DMS79 treated with DMSO at 0.1 percent for 48 hours (cell line): ENCODE data around the gene PPP1R27.
"Not testable (repeated sequence)": the region's sequence is repeated elsewhere in the genome, so short reads cannot be mapped to it uniquely, and the experiment has no call there.

Experiments used
- DNase-seq: peaks from one replicate; lab custom pipeline; 2025; lab: John Stamatoyannopoulos, UW

The PPP1R27 gene

GRCh38 chr17:81840826-81841778, 6.3 kb upstream of the PPP1R27 start:
- DNase-seq: no peak

DNA sequence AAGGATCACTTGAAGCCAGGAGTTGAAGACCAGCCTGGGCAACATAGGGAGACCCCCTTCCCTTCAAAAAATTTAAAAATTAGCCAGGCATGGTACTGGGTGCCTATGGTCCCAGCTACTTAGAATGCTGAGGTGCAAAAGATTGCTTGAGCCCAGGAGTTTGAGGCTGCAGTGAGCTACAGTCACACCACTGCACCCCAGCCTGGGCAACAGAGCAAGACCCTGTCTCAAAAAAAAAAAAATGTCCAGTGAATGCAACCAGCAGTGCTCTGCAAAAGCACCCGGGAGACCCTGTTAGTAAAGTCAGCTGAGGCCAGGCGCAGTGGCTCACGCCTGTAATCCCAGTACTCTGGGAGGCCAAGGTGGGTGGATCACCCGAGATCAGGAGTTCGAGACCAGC, 5.2 kb upstream of the PPP1R27 start:
- DNase-seq: not testable (repeated sequence)

- no peak for DNase-seq
These were observed 4.5 kb upstream of the PPP1R27 start for GRCh38 chr17:81839301-81839700.

DNA sequence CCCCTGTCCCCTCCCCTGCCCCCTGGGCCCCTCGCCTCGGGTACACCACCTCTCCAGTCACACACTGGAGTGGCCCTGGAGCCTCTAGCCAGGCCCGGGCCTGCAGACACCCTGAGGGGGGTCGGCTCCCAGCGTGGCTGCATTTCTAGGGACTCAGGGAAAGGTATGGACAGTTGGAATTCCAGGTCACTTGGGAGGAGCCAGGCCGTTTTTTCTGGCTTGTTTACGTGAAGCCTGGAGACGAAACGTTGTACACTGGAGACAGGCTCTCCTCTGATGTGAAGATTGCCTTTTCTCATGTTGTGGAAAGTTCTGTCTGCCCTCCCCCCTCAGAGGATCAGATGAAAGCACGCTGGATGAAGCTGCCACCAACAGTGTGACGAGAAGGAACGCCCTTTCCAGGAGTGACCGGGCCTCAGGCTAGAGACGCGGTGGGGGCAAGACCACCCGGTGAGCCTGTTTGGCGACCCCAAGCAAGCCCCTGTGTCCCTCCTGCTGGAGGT, 4.0 kb upstream of the PPP1R27 start:
- no peak for DNase-seq

DNA sequence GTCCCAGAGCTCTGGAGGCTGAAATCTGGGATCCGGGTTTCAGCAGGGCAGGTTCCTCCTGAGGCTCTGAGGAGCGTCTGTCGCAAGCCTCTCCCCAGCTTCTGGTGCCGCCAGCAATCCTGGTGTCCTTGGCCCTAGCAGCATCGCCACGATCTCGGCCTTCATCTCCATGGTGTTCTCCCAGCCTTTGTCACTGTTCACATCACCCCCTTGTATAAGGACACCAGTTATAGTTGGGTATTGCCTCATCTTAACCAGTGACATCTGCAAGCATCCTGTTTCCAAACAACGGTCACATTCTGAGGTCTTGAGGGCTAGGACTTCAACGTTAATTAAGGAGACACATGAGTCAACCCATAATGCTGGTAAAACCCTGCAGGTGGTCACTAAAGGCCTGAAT, 2.8 kb upstream of the PPP1R27 start:
- no peak for DNase-seq

GRCh38 chr17:81833921-81834830, 674 bp downstream of the PPP1R27 start:
- no peak for DNase-seq

DNA sequence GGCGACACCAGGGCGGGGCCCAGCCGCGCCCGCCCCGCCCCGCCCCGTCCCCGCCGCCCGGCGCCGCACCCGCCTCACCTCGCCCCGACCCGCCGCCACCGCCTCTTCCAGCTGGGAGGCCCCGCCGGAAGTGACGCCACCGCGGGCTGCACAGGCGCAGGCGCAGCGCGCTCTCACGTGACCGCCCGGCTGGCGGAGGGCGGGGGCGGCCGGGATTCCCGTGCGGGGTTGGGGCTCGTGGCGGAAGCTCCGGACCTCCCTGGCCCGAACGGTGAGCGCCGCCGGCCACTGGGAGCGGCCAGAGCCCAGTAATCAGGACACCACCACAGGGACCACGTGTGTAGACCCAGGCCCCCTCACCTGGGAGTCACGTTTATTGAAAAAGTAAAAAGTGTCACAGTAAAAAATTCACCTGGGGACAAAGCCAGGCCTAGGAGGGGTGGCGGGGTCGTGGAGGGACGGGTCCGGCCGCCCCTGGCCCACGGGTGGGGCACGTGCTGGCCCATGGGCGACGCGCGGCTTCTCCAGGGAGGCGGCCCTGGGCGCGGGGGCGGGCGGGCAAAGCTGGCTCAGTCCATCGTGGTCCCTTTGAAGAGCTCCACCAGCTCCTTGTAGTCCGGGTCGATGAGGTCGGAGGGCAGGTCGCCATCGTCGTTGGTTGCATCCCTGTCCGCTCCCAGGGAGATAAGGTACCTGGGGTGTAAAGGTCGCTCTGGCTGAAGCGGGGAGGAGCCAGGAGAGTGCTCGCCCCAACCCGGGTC, 1.5 kb downstream of the PPP1R27 start, which contains the start of gene MCRIP1:
TSS of gene MCRIP1 (minus strand) at position 132 of the 761 bp plus-strand sequence. CDS start 8,785 bp downstream, outside the sequence.
- peak; percentile 33 for DNase-seq

GRCh38 chr17:81832608-81833159, 2.2 kb downstream of the PPP1R27 start:
- DNase-seq: no peak

DNA sequence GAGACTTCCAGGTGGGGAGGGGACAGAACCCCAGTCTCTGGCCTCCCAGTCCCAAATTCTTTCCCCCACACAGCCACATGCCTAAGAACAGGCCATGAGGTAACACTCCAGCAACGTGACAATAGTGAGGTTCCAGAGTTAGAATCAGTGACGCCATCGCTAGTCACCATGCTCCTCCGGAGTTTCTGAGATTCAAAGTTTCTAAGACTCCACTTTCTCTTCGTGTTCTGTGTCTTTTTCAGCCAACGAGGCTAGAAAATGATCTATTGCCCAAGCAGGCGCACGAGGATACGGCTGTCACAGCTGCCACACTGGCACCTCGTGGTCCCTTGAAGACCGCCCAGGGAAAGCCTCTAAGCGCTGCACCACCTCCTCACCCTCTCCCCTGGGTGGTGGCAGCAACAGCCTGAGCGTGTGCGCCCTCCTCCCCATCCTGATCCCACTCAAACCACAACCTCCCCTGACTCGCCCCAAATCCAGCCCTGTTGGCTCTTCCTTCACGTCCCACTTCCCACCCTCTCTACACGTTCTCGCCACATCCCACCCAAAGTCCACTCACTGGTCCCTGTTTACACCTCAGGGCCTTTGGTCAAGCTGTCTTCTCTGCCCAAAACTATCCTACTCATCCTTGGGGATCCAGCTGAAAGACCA, 2.8 kb downstream of the PPP1R27 start:
- no peak for DNase-seq

DNA sequence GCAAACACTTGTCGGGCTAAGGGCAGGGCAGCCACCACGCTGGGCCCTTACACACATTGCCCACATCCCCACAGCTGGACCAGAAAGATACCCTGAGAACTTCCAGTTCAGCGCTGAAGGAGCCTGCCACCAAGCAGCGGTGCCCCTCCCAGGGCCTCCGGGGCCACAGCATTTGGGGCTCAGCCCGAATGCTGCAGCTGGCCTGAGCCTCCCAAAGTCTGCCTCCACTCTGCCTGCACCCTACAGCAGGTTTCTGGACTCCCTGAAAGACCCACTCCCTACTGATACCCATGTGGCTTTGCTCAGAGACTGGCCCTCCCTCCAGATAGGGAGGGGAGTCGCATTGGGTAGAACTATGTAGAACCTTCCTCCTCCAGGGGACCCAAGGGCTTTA, 3.3 kb downstream of the PPP1R27 start:
- no peak for DNase-seq

GRCh38 chr17:81829858-81830257, 5.0 kb downstream of the PPP1R27 start:
- DNase-seq: no peak

- DNase-seq: no peak
These were observed 6.2 kb downstream of the PPP1R27 start for GRCh38 chr17:81828656-81829055.

DNA sequence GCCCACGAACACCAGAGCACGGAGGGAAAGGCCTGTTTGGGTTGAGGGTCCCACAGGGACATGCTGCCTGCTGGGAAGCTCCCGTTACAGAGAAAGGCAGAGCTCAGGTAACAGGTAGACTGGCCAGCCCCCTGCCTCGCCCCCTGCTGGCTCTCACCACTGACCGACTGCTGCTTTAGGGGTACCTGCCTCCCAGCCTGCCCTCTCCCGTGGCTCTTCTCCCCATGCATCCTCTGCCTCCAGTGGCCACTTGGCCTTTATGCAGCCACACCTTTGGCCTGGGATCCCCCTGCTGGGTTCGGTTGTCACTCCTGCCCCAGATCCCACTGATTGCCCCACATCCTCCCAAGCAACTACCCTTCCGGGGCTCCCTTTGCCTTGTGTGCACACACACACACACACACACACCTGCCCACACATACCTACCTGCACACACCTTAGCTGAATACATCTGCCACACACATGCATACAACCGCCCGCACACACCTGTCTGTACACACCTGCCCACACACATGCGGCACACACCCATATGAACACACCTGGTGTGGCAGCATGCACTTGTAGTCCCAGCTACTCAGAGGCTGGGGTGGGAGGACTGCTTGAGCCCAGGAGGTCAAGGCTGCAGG, 8.9 kb downstream of the PPP1R27 start:
- no peak for DNase-seq

DNA sequence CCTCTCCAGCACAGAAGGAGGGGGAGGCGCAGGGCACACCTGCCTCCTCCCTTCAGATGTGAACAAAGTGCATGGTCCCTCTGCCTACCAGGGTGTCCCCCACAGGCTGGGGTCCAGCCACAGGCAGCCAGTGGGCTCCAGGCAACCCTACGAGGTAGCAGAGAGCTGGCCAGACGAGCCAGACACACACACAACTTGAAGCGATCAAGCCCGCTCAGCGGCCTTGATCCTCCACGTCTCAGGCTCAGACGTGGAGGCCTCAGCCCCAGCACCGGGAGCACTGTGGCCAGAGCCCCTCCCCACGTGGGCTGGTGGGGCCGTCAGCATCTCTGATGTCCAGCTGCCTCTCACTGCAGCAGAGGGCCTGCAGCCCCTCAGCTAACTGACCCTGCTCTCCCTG, 10.3 kb downstream of the PPP1R27 start:
- DNase-seq: no peak

DNA sequence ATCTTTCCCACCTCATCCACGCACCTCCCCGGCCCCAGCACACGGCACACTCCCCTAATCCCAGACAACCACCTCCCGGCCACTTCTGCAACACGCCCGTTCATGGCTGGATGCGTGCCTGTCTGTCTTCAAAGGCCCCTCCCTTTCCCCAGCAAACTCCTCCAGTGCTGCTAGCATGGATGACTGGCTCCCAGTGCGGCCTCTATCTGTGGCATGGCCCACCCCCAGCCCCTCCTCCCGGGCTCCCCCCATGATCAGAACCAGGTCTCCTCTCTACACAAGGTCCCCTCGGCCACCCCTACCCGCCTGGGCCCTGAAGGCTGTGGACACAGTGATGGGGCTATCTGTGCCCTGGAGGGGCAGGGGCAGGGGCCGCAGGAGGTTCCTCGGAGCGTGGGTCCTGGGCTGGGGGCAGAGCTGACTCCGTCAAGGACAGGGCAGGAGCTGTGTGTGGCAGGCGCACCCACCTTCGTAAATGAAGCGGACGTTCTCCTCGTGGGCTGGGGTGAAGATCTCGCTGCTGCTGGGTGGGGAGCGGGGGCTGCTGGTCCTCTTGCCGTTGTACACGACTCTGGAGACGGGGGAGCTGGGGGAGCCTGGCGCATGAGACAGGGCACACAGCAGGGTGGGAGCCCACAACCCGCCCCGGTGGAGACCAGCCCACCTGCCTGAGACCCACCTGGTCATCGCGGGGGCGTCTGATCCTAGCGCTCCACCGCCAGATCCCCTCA, 10.9 kb downstream of the PPP1R27 start:
- no peak for DNase-seq

DNA sequence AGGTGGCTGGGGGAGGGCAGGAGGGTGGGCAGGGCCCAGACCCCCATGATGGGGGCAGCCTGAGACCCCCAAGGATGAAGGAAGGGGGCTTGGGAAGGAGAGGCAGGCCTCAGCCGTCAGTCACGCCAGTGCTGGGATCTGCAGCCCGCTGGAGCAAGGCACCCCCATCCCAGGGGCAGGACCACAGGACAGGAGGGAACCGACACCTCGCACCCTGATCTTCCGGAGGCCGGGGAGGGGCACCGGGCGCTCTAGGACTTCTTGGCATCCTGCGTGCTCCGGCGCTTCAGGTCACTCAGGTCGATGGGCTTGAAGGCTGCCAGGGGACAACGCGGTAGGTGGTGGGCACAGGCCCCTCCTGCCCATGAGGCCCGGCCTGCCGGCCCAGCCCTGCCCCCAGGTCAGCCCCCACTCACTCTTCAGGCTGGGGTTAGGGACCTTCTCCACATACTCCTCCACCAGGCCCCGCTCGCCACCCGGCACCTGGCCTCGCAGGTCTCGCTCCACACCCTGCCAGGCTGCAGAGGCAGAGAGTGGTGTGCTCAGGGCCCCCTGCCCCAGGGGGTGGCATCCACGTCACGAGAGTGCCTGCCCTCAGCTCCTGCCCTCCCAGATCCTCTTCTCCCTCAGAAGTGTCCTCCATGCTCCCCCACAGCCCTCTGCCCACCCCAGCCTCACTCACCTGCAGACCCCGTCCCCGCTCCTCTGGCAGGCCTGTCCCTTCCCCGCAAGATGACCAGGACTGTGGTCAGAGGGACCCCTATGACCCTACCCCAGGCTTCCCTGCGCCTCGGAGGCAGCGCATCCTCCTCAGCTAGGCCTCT, 11.6 kb downstream of the PPP1R27 start:
- DNase-seq: no peak

DNA sequence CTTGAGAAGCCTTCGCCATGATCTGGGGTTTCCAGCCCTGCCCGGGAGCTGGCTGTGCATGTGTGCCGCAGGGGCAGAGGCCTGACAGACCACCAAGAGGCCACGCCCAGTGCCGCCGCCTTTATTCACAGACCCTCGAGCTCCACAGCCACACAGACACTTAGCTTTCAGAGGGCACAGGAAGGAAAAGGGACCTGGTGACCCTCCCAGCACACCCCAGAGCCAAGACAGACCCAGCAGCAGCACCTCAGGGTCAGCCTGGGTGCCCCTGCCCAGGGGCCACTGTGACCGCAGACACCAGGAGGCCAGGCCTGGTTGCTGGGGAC, 12.6 kb downstream of the PPP1R27 start:
- no peak for DNase-seq

- no peak for DNase-seq
These were observed 13.1 kb downstream of the PPP1R27 start for GRCh38 chr17:81821603-81822311.
